Measurements from ENCODE around the gene NRIP2.

Gene NRIP2

GRCh38 chr12:2820432-2820831, 14.4 kb downstream of the NRIP2 start:
- TF ChIP-seq, protein P1, sequence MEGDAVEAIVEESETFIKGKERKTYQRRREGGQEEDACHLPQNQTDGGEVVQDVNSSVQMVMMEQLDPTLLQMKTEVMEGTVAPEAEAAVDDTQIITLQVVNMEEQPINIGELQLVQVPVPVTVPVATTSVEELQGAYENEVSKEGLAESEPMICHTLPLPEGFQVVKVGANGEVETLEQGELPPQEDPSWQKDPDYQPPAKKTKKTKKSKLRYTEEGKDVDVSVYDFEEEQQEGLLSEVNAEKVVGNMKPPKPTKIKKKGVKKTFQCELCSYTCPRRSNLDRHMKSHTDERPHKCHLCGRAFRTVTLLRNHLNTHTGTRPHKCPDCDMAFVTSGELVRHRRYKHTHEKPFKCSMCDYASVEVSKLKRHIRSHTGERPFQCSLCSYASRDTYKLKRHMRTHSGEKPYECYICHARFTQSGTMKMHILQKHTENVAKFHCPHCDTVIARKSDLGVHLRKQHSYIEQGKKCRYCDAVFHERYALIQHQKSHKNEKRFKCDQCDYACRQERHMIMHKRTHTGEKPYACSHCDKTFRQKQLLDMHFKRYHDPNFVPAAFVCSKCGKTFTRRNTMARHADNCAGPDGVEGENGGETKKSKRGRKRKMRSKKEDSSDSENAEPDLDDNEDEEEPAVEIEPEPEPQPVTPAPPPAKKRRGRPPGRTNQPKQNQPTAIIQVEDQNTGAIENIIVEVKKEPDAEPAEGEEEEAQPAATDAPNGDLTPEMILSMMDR (IDR thresholded peaks at IDR 0.05), result no peak
- no peak for DNase-seq (ENCODE audit: low spot score)
- Histone ChIP-seq H3K4me3 (no peak overlapping the region), H3K27ac (no peak overlapping the region)

GRCh38 chr12:2819810-2820209, 15.0 kb downstream of the NRIP2 start:
- Histone ChIP-seq H3K27ac (no peak overlapping the region), H3K4me3 (no peak overlapping the region)
- TF ChIP-seq, protein P1 (IDR thresholded peaks at IDR 0.05), result no peak
- no peak for DNase-seq (ENCODE audit: low spot score)

- DNase-seq (ENCODE audit: low spot score), result no peak
- Histone ChIP-seq H3K4me3 (peak overlapping the region; percentile 98), H3K27ac (peak overlapping the region; percentile 85 to 99)
- TF ChIP-seq, protein P1 (IDR thresholded peaks at IDR 0.05), result peak; percentile 26
Measured at GRCh38 chr12:2813214-2814185, 21.3 kb downstream of the NRIP2 start.

DNA sequence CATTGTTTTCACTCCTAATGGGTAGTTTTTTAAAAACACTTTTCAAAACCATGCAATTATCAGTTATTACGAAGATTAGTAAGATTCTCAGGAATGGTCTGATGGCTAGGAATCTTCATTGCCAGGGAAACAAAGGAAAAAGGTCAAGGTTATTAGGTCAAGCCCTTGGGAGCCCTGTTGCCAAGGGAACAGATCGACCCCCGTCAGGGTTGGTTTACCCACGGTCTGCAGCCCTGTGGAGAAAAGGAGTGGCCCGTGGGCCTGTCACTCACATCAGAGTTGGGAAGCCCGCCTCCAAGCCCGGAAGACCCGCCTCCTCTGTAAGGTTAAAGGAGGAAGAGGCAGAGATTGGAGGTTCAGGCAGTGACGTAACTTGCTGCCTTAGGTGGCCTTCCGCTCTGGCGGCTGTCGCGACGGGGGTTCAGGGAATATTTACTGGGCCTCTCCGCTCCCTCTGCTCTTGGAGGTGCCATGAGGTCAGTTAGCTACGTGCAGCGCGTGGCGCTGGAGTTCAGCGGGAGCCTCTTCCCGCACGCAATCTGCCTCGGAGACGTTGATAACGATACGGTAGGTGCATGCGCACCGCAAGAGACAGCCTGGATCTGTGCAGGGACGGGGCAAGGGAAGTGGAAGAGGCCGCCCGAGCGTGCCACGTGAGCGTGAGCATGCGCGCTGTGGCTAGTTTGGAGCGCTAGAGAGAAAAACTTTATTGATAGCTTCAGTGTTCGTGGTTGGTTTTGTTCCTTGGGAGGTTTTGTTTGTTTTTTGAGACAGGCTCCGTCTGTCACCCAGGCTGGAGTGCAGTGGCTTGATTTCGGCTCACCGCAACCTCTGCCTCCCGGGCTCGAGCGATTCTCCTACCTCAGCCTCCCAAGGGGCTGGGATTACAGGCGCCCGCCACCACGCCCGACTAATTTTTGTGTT, 22.3 kb downstream of the NRIP2 start, which contains the start of gene ITFG2:
Gene ITFG2, plus strand, starts transcription at position 379 of the 924 bp plus-strand sequence. Its CDS starts 93 bp downstream, at position 472.
- peak within 1 kb of the TSS; percentile 85 to 99 for H3K27ac ChIP-seq
- H3K4me3 ChIP-seq, result peak within 1 kb of the TSS; percentile 98
- peak; percentile 98 for DNase-seq (ENCODE audit: low spot score)
- TF ChIP-seq, protein P1 (IDR thresholded peaks at IDR 0.05), result no peak

GRCh38 chr12:2811801-2812200, 23.0 kb downstream of the NRIP2 start:
- Histone ChIP-seq H3K27ac (no peak overlapping the region), H3K4me3 (peak overlapping the region; percentile 98)
- TF ChIP-seq, protein P1 (IDR thresholded peaks at IDR 0.05), result no peak
- no peak for DNase-seq (ENCODE audit: low spot score)

- DNase-seq (ENCODE audit: low spot score), result no peak
- no peak overlapping the region for H3K4me3 ChIP-seq
- TF ChIP-seq, protein P1 (IDR thresholded peaks at IDR 0.05), result no peak
- no peak overlapping the region for H3K27ac ChIP-seq
Measured at GRCh38 chr12:2806700-2807099, 28.1 kb downstream of the NRIP2 start.

All from coronary artery (tissue), 2 donors.